CD14-positive monocyte (primary cell): ENCODE measurements around the gene SLC22A13. TPM values are rescaled to one million over a fixed set of nuclear protein-coding genes. Genes with fewer than 3 reads are reported as not detected.
A peak's percentile ranks its signal among the peaks of the same experiment; 100 is the strongest.

ENCODE experiments used
- DNase-seq, 3 donors: peaks; one replicate each; pipeline ENCODE4 v3.0.0-alpha.2; 2011 to 2022
- H2AFZ ChIP-seq: 2 replicates; pipeline ENCODE4 v1.6.0; 2012; ENCODE audit warnings: mild to moderate bottlenecking, low read depth, low read length, inconsistent platforms; ENCODE audit not compliant: insufficient read depth, poor library complexity, severe bottlenecking
- H3K27ac ChIP-seq, 2 donors: 1 replicate in 1 of 2; 2 replicates in 1 of 2; pipeline ENCODE4 v1.5.1; 2012 to 2013; ENCODE audit warnings: low read length in 2 of 2, control low read depth in 1 of 2, inconsistent platforms in 1 of 2, low read depth in 1 of 2, mild to moderate bottlenecking in 1 of 2
- H3K27me3 ChIP-seq, 2 donors: one replicate each; pipeline versions ENCODE4 v1.6.0 to v1.6.1; 2011 to 2013; ENCODE audit warnings: low read length in 2 of 2; ENCODE audit not compliant: control insufficient read depth in 2 of 2, insufficient read depth in 2 of 2
- H3K36me3 ChIP-seq, 2 donors: replicated peaks in 1 of 2; 1 replicate in 1 of 2; 2 replicates in 1 of 2; pipeline versions ENCODE4 v1.5.1 to v1.6.1; 2012 to 2013; ENCODE audit warnings: low read length in 2 of 2, control low read depth in 1 of 2, inconsistent platforms in 1 of 2, mild to moderate bottlenecking in 1 of 2; ENCODE audit not compliant: insufficient read depth in 2 of 2, control insufficient read depth in 1 of 2
- H3K4me1 ChIP-seq, 2 donors: 1 replicate in 1 of 2; 2 replicates in 1 of 2; pipeline versions ENCODE4 v1.5.1 to v1.6.1; 2012 to 2013; ENCODE audit warnings: low read length in 2 of 2, control low read depth in 1 of 2, inconsistent platforms in 1 of 2, mild to moderate bottlenecking in 1 of 2, moderate library complexity in 1 of 2; ENCODE audit not compliant: insufficient read depth in 2 of 2, control insufficient read depth in 1 of 2
- H3K4me2 ChIP-seq: replicated peaks from 2 replicates; pipeline ENCODE3; 2012; ENCODE audit warnings: low read length, moderate library complexity, mild to moderate bottlenecking; ENCODE audit not compliant: poor library complexity, severe bottlenecking; ENCODE audit errors: extremely low read depth
- H3K4me3 ChIP-seq, 3 experiments: fragments of 200-600 bp in 1 of 3; sonication (generic) in 1 of 3; replicated peaks in 1 of 3; 1 replicate in 2 of 3; 2 replicates in 1 of 3; pipeline ENCODE4 v1.5.1; 2011 to 2013; ENCODE audit warnings: low read length in 3 of 3, mild to moderate bottlenecking in 3 of 3, control low read depth in 2 of 3, low read depth in 2 of 3, inconsistent platforms in 1 of 3, moderate library complexity in 1 of 3
- H3K79me2 ChIP-seq: 2 replicates; pipeline ENCODE4 v1.6.0; 2012; ENCODE audit warnings: mild to moderate bottlenecking, control low read depth, inconsistent platforms, low read length, moderate library complexity; ENCODE audit not compliant: insufficient read depth
- H3K9ac ChIP-seq: 2 replicates; pipeline ENCODE4 v1.6.0; 2017; ENCODE audit warnings: low read length, mild to moderate bottlenecking; ENCODE audit not compliant: insufficient read depth, poor library complexity, severe bottlenecking
- H3K9me3 ChIP-seq, 2 donors: replicated peaks in 1 of 2; 1 replicate in 1 of 2; 2 replicates in 1 of 2; pipeline versions ENCODE4 v1.5.1 to v1.6.1; 2012 to 2013; ENCODE audit warnings: low read length in 2 of 2, control low read depth in 1 of 2; ENCODE audit not compliant: control insufficient read depth in 1 of 2, insufficient read depth in 1 of 2
- H4K20me1 ChIP-seq: 2 replicates; pipeline ENCODE4 v1.6.0; 2012; ENCODE audit warnings: mild to moderate bottlenecking, low read length, control low read depth, moderate library complexity; ENCODE audit not compliant: insufficient read depth
- H3K27ac Mint-ChIP-seq, 7 donors: one replicate each; pipeline ENCODE4 v1.8.0; 2020; ENCODE audit warnings: mild to moderate bottlenecking in 7 of 7, mixed read lengths in 7 of 7, moderate library complexity in 6 of 7, inconsistent platforms in 2 of 7
- H3K27me3 Mint-ChIP-seq, 3 donors: one replicate each; pipeline ENCODE4 v1.8.0; 2021 to 2022; ENCODE audit warnings: low read depth in 3 of 3, mild to moderate bottlenecking in 3 of 3, mixed read lengths in 3 of 3, moderate library complexity in 3 of 3, inconsistent platforms in 1 of 3
- H3K36me3 Mint-ChIP-seq, 2 donors: one replicate each; pipeline ENCODE4 v1.8.0; 2020; ENCODE audit warnings: mixed read lengths in 2 of 2, inconsistent platforms in 1 of 2, mild to moderate bottlenecking in 1 of 2
- H3K4me1 Mint-ChIP-seq: one replicate; pipeline ENCODE4 v1.8.0; 2020; ENCODE audit warnings: mild to moderate bottlenecking, mixed read lengths
- H3K4me3 Mint-ChIP-seq, 2 donors: one replicate each; pipeline ENCODE4 v1.8.0; 2020; ENCODE audit warnings: mild to moderate bottlenecking in 2 of 2, mixed read lengths in 2 of 2, moderate library complexity in 1 of 2
- H3K9me3 Mint-ChIP-seq, 7 donors: one replicate each; pipeline ENCODE4 v1.8.0; 2020 to 2022; ENCODE audit warnings: mixed read lengths in 7 of 7, mild to moderate bottlenecking in 6 of 7, moderate library complexity in 6 of 7, inconsistent platforms in 2 of 7
- WGBS: methylation state at CpG from one replicate; pipeline ENCODE4 v1.1.5; 2013; ENCODE audit warnings: missing lambda C conversion rate; ENCODE audit not compliant: insufficient coverage; 5-methylcytosine and 5-hydroxymethylcytosine counted together
- intact Hi-C, 2 donors: fragments of 100-400 bp; cut with micrococcal nuclease; formaldehyde crosslinking; loops; one replicate each; pipeline versions ENCODE4 v1.15.0 to v1.15.1; 2023
- polyA plus RNA-seq, 3 donors: library from polyadenylated mRNA; depleted of rRNA in 1 of 3; unstranded in 2 of 3; stranded (reverse) in 1 of 3; fragments of 300-500 nt in 2 of 3; fragments of >200 nt in 1 of 3; fragmentation: Illumina TruSeq in 2 of 3; gene quantifications; 1 replicate in 2 of 3; 2 replicates in 1 of 3; pipeline ENCODE4 v1.2.3, GENCODE V29; 2012 to 2021
- TF ChIP-seq, protein P1 (sequence below): fragments of 200-600 bp; IDR thresholded peaks from one replicate; pipeline ENCODE4 v1.8.0; 2022; ENCODE audit warnings: antibody characterized with exemption, mild to moderate bottlenecking

Gene SLC22A13
- polyA plus RNA-seq, 3 donors = 0.19 TPM; not detected in 2

DNA sequence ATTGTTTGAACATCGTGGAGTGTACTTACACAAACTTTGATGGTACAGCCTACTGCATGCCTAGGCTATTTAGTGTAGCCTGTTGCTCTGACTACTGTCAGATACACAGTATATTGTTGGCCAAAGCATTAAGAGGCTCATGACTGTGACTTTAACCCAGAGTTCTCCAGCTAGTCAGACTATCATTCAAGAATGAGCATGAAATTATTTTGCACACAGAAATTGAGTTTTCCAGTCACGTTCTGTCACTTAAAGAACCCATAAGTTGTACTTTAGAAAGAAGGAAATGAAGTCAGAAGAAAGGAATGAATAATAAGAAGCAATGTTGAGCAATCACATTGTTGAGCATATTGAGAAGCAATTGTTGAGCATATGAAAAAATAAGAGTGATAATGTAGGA lies 37.6 kb upstream of the SLC22A13 start:
- Histone ChIP-seq H3K27ac (peak overlapping the region in 1 of 2 donors; percentile 73), H3K27me3 (no peaks in the 10 kb centered on the region), H3K79me2 (peaks cover 5% of the 10 kb centered on the region), H3K4me3 (peak overlapping the region in 1 of 3 experiments; percentile 8), H4K20me1 (no peaks in the 10 kb centered on the region), H3K36me3 (peaks cover 32 to 64% of the 10 kb centered on the region in 2 donors), H3K9ac (no peak overlapping the region), H2AFZ (no peak overlapping the region), H3K9me3 (no peaks in the 10 kb centered on the region), H3K4me2 (peak overlapping the region; percentile 33), H3K4me1 (peaks cover 17 to 21% of the 10 kb centered on the region in 2 donors)
- DNase-seq = peak; percentile 7 to 52 (median 24)
- Mint-ChIP-seq H3K9me3 (no peaks in the 10 kb centered on the region), H3K27ac (peak overlapping the region; percentile 41 to 81 (median 61)), H3K36me3 (peaks cover 66 to 71% of the 10 kb centered on the region in 2 donors), H3K4me1 (peaks cover 30% of the 10 kb centered on the region), H3K4me3 (peak overlapping the region in 1 of 2 donors; percentile 39), H3K27me3 (no peaks in the 10 kb centered on the region)
- TF ChIP-seq, protein P1, sequence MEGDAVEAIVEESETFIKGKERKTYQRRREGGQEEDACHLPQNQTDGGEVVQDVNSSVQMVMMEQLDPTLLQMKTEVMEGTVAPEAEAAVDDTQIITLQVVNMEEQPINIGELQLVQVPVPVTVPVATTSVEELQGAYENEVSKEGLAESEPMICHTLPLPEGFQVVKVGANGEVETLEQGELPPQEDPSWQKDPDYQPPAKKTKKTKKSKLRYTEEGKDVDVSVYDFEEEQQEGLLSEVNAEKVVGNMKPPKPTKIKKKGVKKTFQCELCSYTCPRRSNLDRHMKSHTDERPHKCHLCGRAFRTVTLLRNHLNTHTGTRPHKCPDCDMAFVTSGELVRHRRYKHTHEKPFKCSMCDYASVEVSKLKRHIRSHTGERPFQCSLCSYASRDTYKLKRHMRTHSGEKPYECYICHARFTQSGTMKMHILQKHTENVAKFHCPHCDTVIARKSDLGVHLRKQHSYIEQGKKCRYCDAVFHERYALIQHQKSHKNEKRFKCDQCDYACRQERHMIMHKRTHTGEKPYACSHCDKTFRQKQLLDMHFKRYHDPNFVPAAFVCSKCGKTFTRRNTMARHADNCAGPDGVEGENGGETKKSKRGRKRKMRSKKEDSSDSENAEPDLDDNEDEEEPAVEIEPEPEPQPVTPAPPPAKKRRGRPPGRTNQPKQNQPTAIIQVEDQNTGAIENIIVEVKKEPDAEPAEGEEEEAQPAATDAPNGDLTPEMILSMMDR = no peak
- intact Hi-C loops = loop anchor here in 1 of 2 donors (10.0 kb wide), 1 partner anchor 93 kb away; the partner anchor contains the start of genes ACAA1 and MYD88
- WGBS = no CpG with 5 or more reads among the region's 2 CpGs

DNA sequence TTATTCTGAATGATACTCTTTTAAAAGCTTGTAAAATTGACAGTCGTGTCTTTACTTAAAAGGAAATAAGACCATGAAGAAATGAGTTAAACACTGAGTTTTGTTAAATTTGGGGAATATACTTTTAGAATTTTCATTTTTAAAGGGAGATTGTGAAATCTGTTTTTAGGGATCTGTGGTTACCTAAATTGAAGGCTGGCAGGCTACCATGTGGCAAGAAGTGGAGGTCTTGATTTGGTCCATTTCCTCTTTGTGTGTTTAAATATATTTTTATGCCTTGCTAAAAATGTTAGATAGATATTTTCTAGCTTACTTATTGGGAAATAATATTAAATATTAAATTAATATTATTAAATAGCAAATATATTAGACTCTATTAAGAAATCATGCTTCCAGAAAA lies 36.6 kb upstream of the SLC22A13 start:
- Mint-ChIP-seq H3K4me1 (peaks cover 30% of the 10 kb centered on the region), H3K27me3 (no peaks in the 10 kb centered on the region), H3K9me3 (no peaks in the 10 kb centered on the region), H3K36me3 (peaks cover 68 to 71% of the 10 kb centered on the region in 2 donors), H3K27ac (peak overlapping the region in 3 of 7 donors; percentile 2 to 81 (median 27)), H3K4me3 (no peak overlapping the region)
- Histone ChIP-seq H3K27ac (peak overlapping the region in 1 of 2 donors; percentile 73), H3K27me3 (no peaks in the 10 kb centered on the region), H3K36me3 (peaks cover 26 to 64% of the 10 kb centered on the region in 2 donors), H3K9ac (no peak overlapping the region), H2AFZ (no peak overlapping the region), H3K4me3 (no peak overlapping the region), H4K20me1 (no peaks in the 10 kb centered on the region), H3K79me2 (peaks cover 5% of the 10 kb centered on the region), H3K9me3 (no peaks in the 10 kb centered on the region), H3K4me1 (peaks cover 17 to 21% of the 10 kb centered on the region in 2 donors), H3K4me2 (peak overlapping the region; percentile 33)
- WGBS = no CpG with 5 or more reads among the region's 1 CpG
- intact Hi-C loops = loop anchor here in 1 of 2 donors (10.0 kb wide), 1 partner anchor 94 kb away; the partner anchor contains the start of genes ACAA1 and MYD88
- peak in 2 of 3 donors; percentile 16 to 24 for DNase-seq
- TF ChIP-seq, protein P1 = no peak
